ENCODE measurements around the gene TMTC1. TPM values are rescaled to one million over a fixed set of nuclear protein-coding genes. Genes with fewer than 3 reads are reported as not detected.

The TMTC1 gene
- total RNA-seq, 4 donors from 2014 or later, result 16.6 to 47.8 (median 25.6) TPM

GRCh38 chr12:29581631-29582030 is 202.1 kb downstream of the TMTC1 start:
- WGBS, 2 donors, result 49 to 59% methylated on average over 4 of the region's 4 CpGs

GRCh38 chr12:29580971-29581370 is 202.8 kb downstream of the TMTC1 start:
- no peaks in the 10 kb centered on the region for H3K27me3 ChIP-seq
- no peak overlapping the region for H3K4me3 ChIP-seq (replicated peaks in 1 of 3)
- TF ChIP-seq CTCF (IDR thresholded peaks at IDR 0.05) (no peak), POLR2A (IDR thresholded peaks at IDR 0.05) (no peak)
- intact Hi-C loops (cut with DNase I), result no loop called here
- H3K27ac ChIP-seq, result no peak overlapping the region
- H3K4me1 ChIP-seq, result no peaks in the 10 kb centered on the region
- no peaks in the 10 kb centered on the region for H3K9me3 ChIP-seq
- 76 to 80% methylated on average over 1 of the region's 1 CpG for WGBS, 2 donors
- DNase-seq, result no peak
- H3K36me3 ChIP-seq, result no peaks in the 10 kb centered on the region

More at GRCh38 chr12:29581631-29582030, 202.1 kb downstream of the TMTC1 start:
- H3K27me3 ChIP-seq, result no peaks in the 10 kb centered on the region
- intact Hi-C loops (cut with DNase I), result no loop called here
- DNase-seq, result no peak
- H3K4me1 ChIP-seq, result no peaks in the 10 kb centered on the region
- no peak overlapping the region for H3K27ac ChIP-seq
- H3K9me3 ChIP-seq, result no peaks in the 10 kb centered on the region
- H3K4me3 ChIP-seq (replicated peaks in 1 of 3), result no peak overlapping the region
- no peak for TF ChIP-seq CTCF (IDR thresholded peaks at IDR 0.05)
- H3K36me3 ChIP-seq, result no peaks in the 10 kb centered on the region

- TF ChIP-seq POLR2A (IDR thresholded peaks at IDR 0.05) (no peak), CTCF (IDR thresholded peaks at IDR 0.05) (no peak)
- intact Hi-C loops (cut with DNase I), result no loop called here
- DNase-seq, result no peak
- Histone ChIP-seq H3K27ac (peak overlapping the region in 1 of 3 donors; percentile 20), H3K4me1 (no peaks in the 10 kb centered on the region), H3K36me3 (no peaks in the 10 kb centered on the region), H3K4me3 (replicated peaks in 1 of 3) (no peak overlapping the region), H3K9me3 (no peaks in the 10 kb centered on the region), H3K27me3 (no peaks in the 10 kb centered on the region)
- WGBS, 2 donors, result 64 to 90% methylated on average over 3 of the region's 3 CpGs
Observed at GRCh38 chr12:29578731-29579130, 205.0 kb downstream of the TMTC1 start.

- H3K27me3 ChIP-seq, result no peaks in the 10 kb centered on the region
- H3K9me3 ChIP-seq, result no peaks in the 10 kb centered on the region
- peak overlapping the region in 1 of 3 donors; percentile 20 for H3K27ac ChIP-seq
- no peak for DNase-seq
- 25 to 29% methylated on average over 1 of the region's 1 CpG for WGBS, 2 donors
- no peak for TF ChIP-seq CTCF (IDR thresholded peaks at IDR 0.05)
- TF ChIP-seq POLR2A (IDR thresholded peaks at IDR 0.05), result no peak
- H3K36me3 ChIP-seq, result no peaks in the 10 kb centered on the region
- H3K4me1 ChIP-seq, result no peaks in the 10 kb centered on the region
- H3K4me3 ChIP-seq (replicated peaks in 1 of 3), result no peak overlapping the region
- intact Hi-C loops (cut with DNase I), result no loop called here
Observed at GRCh38 chr12:29578070-29578469, 205.7 kb downstream of the TMTC1 start.

- Histone ChIP-seq H3K9me3 (no peaks in the 10 kb centered on the region), H3K4me3 (replicated peaks in 1 of 3) (no peak overlapping the region), H3K27me3 (no peaks in the 10 kb centered on the region), H3K36me3 (no peaks in the 10 kb centered on the region), H3K27ac (no peak overlapping the region), H3K4me1 (no peaks in the 10 kb centered on the region)
- TF ChIP-seq CTCF (IDR thresholded peaks at IDR 0.05) (no peak), POLR2A (IDR thresholded peaks at IDR 0.05) (no peak)
- WGBS, 2 donors, result 79% methylated on average over 4 of the region's 4 CpGs
- intact Hi-C loops (cut with DNase I), result no loop called here
- DNase-seq, result no peak
Observed at GRCh38 chr12:29574500-29574899, 209.2 kb downstream of the TMTC1 start.
